ENCODE data around the gene BNIP3. TPM values are rescaled to one million over a fixed set of nuclear protein-coding genes. Genes with fewer than 3 reads are reported as not detected.

Gene BNIP3
- total RNA-seq, 1 experiment from 2014 or later, result 37.5 TPM

DNA sequence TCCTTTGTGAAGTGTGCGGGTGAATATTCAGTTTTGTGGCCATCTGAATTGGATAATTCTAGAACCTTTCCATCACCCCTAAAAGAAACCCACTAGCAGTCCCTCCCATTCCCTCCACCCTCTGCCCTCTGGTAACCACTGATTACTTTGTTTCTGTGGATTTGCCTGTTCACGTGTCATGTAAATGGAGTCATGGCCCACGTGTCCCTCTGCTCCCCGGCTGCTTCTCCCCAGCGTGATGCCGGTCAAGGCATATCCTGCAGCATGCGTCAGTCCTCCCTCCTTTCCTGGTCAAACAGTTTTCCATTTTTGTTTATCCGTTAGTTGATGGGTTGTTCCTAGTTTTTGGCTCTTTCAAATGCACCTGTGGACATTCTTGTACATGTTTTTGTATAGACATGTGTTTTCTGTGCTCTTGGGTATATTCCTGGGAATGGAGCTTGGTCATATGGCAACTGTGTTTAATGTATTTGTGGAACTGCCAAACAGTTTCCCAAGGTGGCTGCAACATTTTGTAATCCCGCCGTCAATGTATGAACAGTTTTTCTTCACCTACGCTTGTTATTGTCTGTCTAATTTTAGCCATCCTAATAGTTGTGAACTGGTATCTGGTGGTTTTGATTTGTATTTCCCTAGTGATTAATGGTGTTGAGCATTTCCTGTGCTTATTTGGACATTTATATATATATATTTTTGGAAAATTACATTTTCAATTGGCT, 58.5 kb downstream of the BNIP3 start:
- Histone ChIP-seq H2AFZ (ENCODE audit: low read depth, low read length, poor library complexity, severe bottlenecking) (no peak overlapping the region), H3K9me3 (ENCODE audit: control insufficient read depth in 1 of 2, insufficient read depth in 1 of 2, low read depth in 1 of 2, low read length in 2 of 2) (no peaks in the 10 kb centered on the region), H3K27ac (ENCODE audit: low read depth, low read length) (no peak overlapping the region), H3K36me3 (ENCODE audit: control insufficient read depth in 1 of 2, insufficient read depth in 2 of 2, low read length in 2 of 2) (no peaks in the 10 kb centered on the region), H4K20me1 (ENCODE audit: insufficient read depth) (no peaks in the 10 kb centered on the region), H3K9me2 (ENCODE audit: insufficient read depth) (no peaks in the 10 kb centered on the region), H3K4me2 (ENCODE audit: low read length) (no peak overlapping the region), H3K27me3 (ENCODE audit: insufficient read depth, low read length) (no peaks in the 10 kb centered on the region), H3K9ac (ENCODE audit: low read length) (no peak overlapping the region), H3K4me3 (replicated peaks in 1 of 2; ENCODE audit: low read depth in 1 of 2, low read length in 2 of 2) (no peak overlapping the region), H3K4me1 (ENCODE audit: control insufficient read depth in 1 of 2, insufficient read depth in 2 of 2, low read length in 2 of 2) (no peaks in the 10 kb centered on the region), H3K79me2 (ENCODE audit: insufficient read depth, low read length) (peaks cover 75% of the 10 kb centered on the region)
- intact Hi-C loops (cut with micrococcal nuclease), result no loop called here
- DNase-seq (ENCODE audit: low read depth, low spot score), result no peak
- ChIA-PET POLR2A (no interaction called here), RAD21 (ENCODE audit: low non-redundant PET in 1 of 2, low total read pairs in 2 of 2, uncharacterized antibody in 2 of 2, unreplicated experiment in 2 of 2) (no interaction called here), CTCF (no interaction called here)
- no peak for ATAC-seq
- TF ChIP-seq EZH2phosphoT487 (IDR thresholded peaks at IDR 0.05; ENCODE audit: borderline replicate concordance), result no peak
- no peak for TF ChIP-seq ZFX (IDR thresholded peaks at IDR 0.05)
- TF ChIP-seq MAX (IDR thresholded peaks at IDR 0.05), result no peak
- TF ChIP-seq POLR2AphosphoS5 (IDR thresholded peaks at IDR 0.05; ENCODE audit: low read depth, low read length), result no peak
- TF ChIP-seq TCF7L2 (IDR thresholded peaks at IDR 0.05; ENCODE audit: borderline replicate concordance, extremely low read depth, insufficient read depth, insufficient read length), result no peak
- BruUV-seq (replicated peaks), result no TSS peak

DNA sequence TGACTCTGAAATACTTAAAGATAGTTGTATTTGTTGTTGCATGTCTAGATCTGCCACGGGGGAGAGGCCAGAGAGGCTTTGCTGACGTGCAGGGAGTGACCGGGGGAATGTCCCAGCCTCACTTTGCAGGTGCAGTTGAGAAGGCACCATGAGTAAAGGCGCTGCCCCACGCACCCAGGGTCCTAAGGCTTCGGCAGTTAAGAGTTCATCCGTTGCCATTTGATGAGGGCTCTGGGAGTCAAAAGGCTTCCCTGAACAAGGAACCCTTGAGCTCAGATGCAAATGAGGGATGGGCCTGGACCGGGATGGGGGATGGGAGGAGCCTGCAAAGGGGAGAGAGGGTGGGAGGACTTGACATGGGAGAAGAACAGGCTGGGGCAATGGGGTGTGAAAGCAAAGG, 60.5 kb downstream of the BNIP3 start:
- BruUV-seq (replicated peaks), result no TSS peak
- intact Hi-C loops (cut with micrococcal nuclease), result no loop called here
- Histone ChIP-seq H3K79me2 (ENCODE audit: insufficient read depth, low read length) (peaks cover 58% of the 10 kb centered on the region), H2AFZ (ENCODE audit: low read depth, low read length, poor library complexity, severe bottlenecking) (no peak overlapping the region), H3K36me3 (ENCODE audit: control insufficient read depth in 1 of 2, insufficient read depth in 2 of 2, low read length in 2 of 2) (no peaks in the 10 kb centered on the region), H3K9me2 (ENCODE audit: insufficient read depth) (no peaks in the 10 kb centered on the region), H4K20me1 (ENCODE audit: insufficient read depth) (no peaks in the 10 kb centered on the region), H3K27me3 (ENCODE audit: insufficient read depth, low read length) (no peaks in the 10 kb centered on the region), H3K27ac (ENCODE audit: low read depth, low read length) (no peak overlapping the region), H3K9ac (ENCODE audit: low read length) (no peak overlapping the region), H3K4me3 (replicated peaks in 1 of 2; ENCODE audit: low read depth in 1 of 2, low read length in 2 of 2) (no peak overlapping the region), H3K4me2 (ENCODE audit: low read length) (no peak overlapping the region), H3K9me3 (ENCODE audit: control insufficient read depth in 1 of 2, insufficient read depth in 1 of 2, low read depth in 1 of 2, low read length in 2 of 2) (no peaks in the 10 kb centered on the region), H3K4me1 (ENCODE audit: control insufficient read depth in 1 of 2, insufficient read depth in 2 of 2, low read length in 2 of 2) (no peaks in the 10 kb centered on the region)
- TF ChIP-seq EGR1 (IDR thresholded peaks at IDR 0.05; ENCODE audit: low read depth) (no peak), CEBPB (IDR thresholded peaks at IDR 0.05; ENCODE audit: low read depth) (no peak), SP1 (IDR thresholded peaks at IDR 0.05; ENCODE audit: low read depth) (no peak)
- ATAC-seq (no peak), DNase-seq (ENCODE audit: low read depth, low spot score) (no peak)
- CTCF ChIA-PET, result no interaction called here
- RAD21 ChIA-PET (ENCODE audit: low non-redundant PET in 1 of 2, low total read pairs in 2 of 2, uncharacterized antibody in 2 of 2, unreplicated experiment in 2 of 2), result no interaction called here
- POLR2A ChIA-PET, result no interaction called here

Data from HCT116 (cell line).